Left lung (tissue), 10 donors: ENCODE data around the gene MARCO. TPM values are rescaled to one million over a fixed set of nuclear protein-coding genes. Genes with fewer than 3 reads are reported as not detected.

ENCODE experiments used
- ATAC-seq: fragments of 200-7000 bp; cut with Tn5 transposase; one replicate; pipeline ENCODE4 v1.9.1; 2020; ENCODE audit warnings: moderate library complexity
- DNase-seq, 4 donors: peaks; one replicate each; pipeline ENCODE4 v3.0.0-alpha.2; 2013 to 2020
- H3K27ac ChIP-seq, 2 donors: fragments of 200-600 bp; sonication (generic) in 1 of 2; one replicate each; pipeline versions ENCODE4 v1.5.0 to v1.8.0; 2020 to 2021
- H3K27me3 ChIP-seq, 2 donors: fragments of 200-600 bp; sonication (generic) in 1 of 2; one replicate each; pipeline versions ENCODE4 v1.5.0 to v1.8.0; 2020 to 2021
- H3K36me3 ChIP-seq, 2 donors: fragments of 200-600 bp; sonication (generic) in 1 of 2; one replicate each; pipeline versions ENCODE4 v1.5.0 to v1.8.0; 2020 to 2021
- H3K4me1 ChIP-seq, 2 donors: fragments of 200-600 bp; one replicate each; pipeline ENCODE4 v1.8.0; 2021
- H3K4me3 ChIP-seq, 2 donors: fragments of 200-600 bp; sonication (generic) in 1 of 2; one replicate each; pipeline versions ENCODE4 v1.5.0 to v1.8.0; 2020 to 2021; ENCODE audit warnings: mild to moderate bottlenecking in 1 of 2
- H3K9me3 ChIP-seq, 2 donors: fragments of 200-600 bp; sonication (generic) in 1 of 2; one replicate each; pipeline versions ENCODE4 v1.5.0 to v1.8.0; 2020 to 2021
- intact Hi-C, 2 donors: fragments of 100-400 bp; cut with DNase I; formaldehyde crosslinking; loops; one replicate each; pipeline versions ENCODE4 v1.11.2 to v1.14.2; 2022
- polyA plus RNA-seq, 6 donors: library from polyadenylated mRNA; unstranded; fragments of 120-200 nt; gene quantifications; one replicate each; pipeline ENCODE4 v1.2.1, GENCODE V29; 2013; ENCODE audit not compliant: insufficient read length in 6 of 6
- total RNA-seq, 2 donors: library from RNA; stranded (reverse); fragmentation: NEBNext Ultra II Directional; extraction: Animal tissue kit (Norgen Biotek cat#: 25700); gene quantifications; one replicate each; pipeline ENCODE4 v1.2.1, GENCODE V29; 2021
- TF ChIP-seq, protein P1 (sequence below), 2 donors: fragments of 200-600 bp; sonication (generic) in 1 of 2; IDR thresholded peaks; one replicate each; pipeline versions ENCODE4 v1.5.0 to v1.8.0; 2021; ENCODE audit warnings: antibody characterized with exemption in 2 of 2
- donor health status: DM: no; HTN: yes; CAD: no.
- donor health status: DM: no; HTN: no; CAD: no.

MARCO gene
- total and polyA plus RNA-seq, 8 donors = 0.10 to 425 (median 0.35) TPM; not detected in 1

DNA sequence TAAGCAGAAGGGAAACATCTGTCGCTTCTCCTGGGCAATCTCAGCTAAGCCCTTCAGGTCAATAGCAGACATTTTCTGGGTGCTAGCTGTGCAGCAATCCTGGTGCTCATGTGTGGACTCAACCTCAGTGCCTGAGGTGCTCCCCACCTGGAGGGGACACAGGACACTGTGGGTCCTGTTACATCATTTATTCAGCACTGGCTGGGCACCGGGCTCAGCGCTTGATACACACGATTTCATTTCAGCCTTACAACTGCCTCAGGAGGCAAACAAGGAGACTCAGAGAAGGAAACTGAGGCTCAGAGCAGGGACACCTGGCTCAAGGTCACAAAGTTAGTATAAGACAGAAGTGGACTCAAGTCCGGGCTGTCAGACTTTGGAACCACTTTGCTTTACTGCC is 46.7 kb downstream of the MARCO start:
- ATAC-seq (no peak), DNase-seq (peak in 1 of 4 donors; percentile 19)
- TF ChIP-seq, protein P1, sequence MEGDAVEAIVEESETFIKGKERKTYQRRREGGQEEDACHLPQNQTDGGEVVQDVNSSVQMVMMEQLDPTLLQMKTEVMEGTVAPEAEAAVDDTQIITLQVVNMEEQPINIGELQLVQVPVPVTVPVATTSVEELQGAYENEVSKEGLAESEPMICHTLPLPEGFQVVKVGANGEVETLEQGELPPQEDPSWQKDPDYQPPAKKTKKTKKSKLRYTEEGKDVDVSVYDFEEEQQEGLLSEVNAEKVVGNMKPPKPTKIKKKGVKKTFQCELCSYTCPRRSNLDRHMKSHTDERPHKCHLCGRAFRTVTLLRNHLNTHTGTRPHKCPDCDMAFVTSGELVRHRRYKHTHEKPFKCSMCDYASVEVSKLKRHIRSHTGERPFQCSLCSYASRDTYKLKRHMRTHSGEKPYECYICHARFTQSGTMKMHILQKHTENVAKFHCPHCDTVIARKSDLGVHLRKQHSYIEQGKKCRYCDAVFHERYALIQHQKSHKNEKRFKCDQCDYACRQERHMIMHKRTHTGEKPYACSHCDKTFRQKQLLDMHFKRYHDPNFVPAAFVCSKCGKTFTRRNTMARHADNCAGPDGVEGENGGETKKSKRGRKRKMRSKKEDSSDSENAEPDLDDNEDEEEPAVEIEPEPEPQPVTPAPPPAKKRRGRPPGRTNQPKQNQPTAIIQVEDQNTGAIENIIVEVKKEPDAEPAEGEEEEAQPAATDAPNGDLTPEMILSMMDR (IDR thresholded peaks at IDR 0.05) = no peak
- Histone ChIP-seq H3K27me3 (no peaks in the 10 kb centered on the region), H3K36me3 (peaks cover 0 to 24% of the 10 kb centered on the region in 2 donors), H3K4me3 (no peak overlapping the region), H3K27ac (no peak overlapping the region), H3K9me3 (no peaks in the 10 kb centered on the region), H3K4me1 (no peaks in the 10 kb centered on the region)
- intact Hi-C loops = no loop called here

DNA sequence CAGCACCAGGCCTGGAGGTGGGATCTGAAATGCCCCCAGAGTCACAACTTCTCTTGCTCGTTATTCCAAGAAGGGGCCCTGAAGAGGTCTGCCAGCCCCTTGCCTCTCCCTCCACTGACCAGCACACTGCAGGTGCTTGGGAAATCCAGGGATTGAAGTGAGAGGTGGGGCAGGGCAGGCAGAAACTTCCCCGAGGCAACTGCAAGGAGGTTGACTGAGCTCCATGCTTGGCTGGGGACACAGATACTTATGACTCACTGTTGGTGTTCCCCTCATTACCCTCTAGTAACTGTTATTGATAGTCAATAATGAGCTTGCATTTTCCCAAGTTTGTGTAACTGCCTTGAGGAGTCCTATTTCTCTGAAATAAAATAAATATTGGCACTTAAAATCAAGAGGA is 47.5 kb downstream of the MARCO start:
- Histone ChIP-seq H3K27ac (no peak overlapping the region), H3K36me3 (peaks cover 0 to 32% of the 10 kb centered on the region in 2 donors), H3K4me1 (no peaks in the 10 kb centered on the region), H3K9me3 (no peaks in the 10 kb centered on the region), H3K4me3 (no peak overlapping the region), H3K27me3 (no peaks in the 10 kb centered on the region)
- ATAC-seq = no peak
- intact Hi-C loops = no loop called here
- TF ChIP-seq, protein P1 (IDR thresholded peaks at IDR 0.05) = no peak
- DNase-seq = peak in 1 of 4 donors; percentile 26

DNA sequence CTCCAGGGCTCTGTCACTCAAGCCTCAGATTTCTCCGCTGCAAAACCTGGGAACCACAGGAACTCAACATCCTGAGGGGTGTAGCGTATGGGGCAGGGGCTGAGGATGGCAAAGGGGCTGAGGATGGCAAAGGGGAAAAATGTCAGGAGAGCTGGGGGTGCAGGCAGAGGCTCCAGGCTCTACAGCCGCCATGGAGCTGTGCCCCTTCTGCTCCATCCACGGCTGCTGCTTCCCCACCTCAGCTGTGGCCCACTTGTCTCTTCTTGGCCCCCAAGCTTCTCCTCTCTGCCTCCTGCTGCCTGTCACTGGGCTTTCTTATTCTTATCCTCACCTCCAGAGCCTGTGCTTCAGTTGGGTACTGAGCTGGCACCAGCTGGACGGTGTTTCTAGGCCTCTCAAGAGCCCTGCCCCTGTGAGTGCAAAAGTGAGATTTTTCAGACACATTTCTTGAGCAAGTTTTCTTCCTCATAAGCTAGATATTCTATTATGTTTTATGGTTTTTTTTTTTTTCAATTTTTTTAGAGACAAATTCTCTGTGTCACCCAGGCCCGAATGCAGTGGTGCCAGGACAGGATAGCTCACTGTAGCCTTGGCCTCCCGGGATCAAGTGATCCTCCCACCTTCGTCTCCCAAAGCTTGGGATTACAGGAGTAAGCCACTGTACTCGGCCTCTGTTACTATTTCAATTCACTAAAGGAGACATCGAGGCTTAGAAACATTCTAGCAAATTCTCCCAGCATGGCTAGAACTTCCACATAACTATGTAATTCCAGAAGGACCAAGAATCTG is 49.0 kb downstream of the MARCO start:
- ATAC-seq (no peak), DNase-seq (peak in 1 of 4 donors; percentile 12)
- H3K27me3 ChIP-seq = no peaks in the 10 kb centered on the region
- no peaks in the 10 kb centered on the region for H3K9me3 ChIP-seq
- H3K4me1 ChIP-seq = no peaks in the 10 kb centered on the region
- H3K4me3 ChIP-seq = no peak overlapping the region
- intact Hi-C loops = no loop called here
- TF ChIP-seq, protein P1 (IDR thresholded peaks at IDR 0.05) = no peak
- no peak overlapping the region for H3K27ac ChIP-seq
- H3K36me3 ChIP-seq = peaks cover 0 to 36% of the 10 kb centered on the region in 2 donors

DNA sequence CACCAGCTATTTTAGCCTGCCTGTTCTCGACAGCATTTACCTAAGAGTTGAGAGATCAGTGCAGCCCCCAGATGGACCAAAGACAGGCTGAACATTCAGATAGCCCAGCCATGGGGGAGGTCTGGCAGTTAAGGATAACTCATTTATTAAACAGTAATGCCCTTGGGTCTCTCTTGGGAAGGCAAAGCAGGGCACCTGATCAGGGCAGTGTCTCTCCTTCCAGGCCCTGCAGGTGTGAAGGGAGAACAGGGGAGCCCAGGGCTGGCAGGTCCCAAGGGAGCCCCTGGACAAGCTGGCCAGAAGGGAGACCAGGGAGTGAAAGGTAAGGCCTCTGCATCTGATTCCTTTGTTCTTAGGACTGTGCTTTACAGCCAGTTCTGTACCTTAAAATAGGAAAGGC is 49.6 kb downstream of the MARCO start:
- no peaks in the 10 kb centered on the region for H3K9me3 ChIP-seq
- H3K27ac ChIP-seq = no peak overlapping the region
- H3K4me1 ChIP-seq = no peaks in the 10 kb centered on the region
- ATAC-seq (no peak), DNase-seq (no peak)
- intact Hi-C loops = no loop called here
- no peaks in the 10 kb centered on the region for H3K27me3 ChIP-seq
- TF ChIP-seq, protein P1 (IDR thresholded peaks at IDR 0.05) = no peak
- H3K4me3 ChIP-seq = no peak overlapping the region
- peaks cover 0 to 36% of the 10 kb centered on the region in 2 donors for H3K36me3 ChIP-seq

DNA sequence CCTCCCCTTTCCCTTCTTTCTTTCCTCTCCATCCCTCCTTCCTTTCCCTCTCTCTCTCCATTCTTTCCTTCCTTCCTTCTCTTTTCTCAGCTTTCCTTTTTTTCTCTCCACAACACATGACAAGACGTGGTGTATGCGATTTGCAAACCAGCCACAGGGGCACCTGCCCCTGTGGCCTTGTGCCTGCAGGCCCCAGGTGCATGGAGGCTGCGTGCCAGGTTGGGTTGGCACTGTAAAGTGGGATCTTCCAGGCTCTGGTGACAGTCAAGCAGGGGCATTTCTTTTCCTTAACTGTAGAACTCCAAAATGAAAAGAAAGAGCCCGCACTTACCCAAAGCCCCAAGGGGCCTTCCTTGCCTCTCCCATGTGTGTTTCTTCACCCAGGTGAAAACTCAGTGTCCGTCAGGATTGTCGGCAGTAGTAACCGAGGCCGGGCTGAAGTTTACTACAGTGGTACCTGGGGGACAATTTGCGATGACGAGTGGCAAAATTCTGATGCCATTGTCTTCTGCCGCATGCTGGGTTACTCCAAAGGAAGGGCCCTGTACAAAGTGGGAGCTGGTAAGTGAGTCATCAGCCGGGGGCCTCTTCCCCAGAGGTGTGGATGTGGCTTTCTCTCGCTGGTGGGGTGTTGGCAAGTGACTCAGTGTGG is 50.9 kb downstream of the MARCO start:
- intact Hi-C loops = no loop called here
- H3K36me3 ChIP-seq = peaks cover 0 to 31% of the 10 kb centered on the region in 2 donors
- no peaks in the 10 kb centered on the region for H3K9me3 ChIP-seq
- peak in 1 of 4 donors; percentile 19 for DNase-seq
- TF ChIP-seq, protein P1 (IDR thresholded peaks at IDR 0.05) = no peak
- ATAC-seq = no peak
- no peaks in the 10 kb centered on the region for H3K4me1 ChIP-seq
- no peaks in the 10 kb centered on the region for H3K27me3 ChIP-seq
- no peak overlapping the region for H3K27ac ChIP-seq
- no peak overlapping the region for H3K4me3 ChIP-seq
